Upper lobe of left lung (tissue), 4 donors: ENCODE measurements around the gene PRIMPOL.

Experiments
- CTCF ChIP-seq, 6 experiments: fragments of 450-650 bp in 4 of 6; fragments of 200-600 bp in 2 of 6; sonication (generic) in 2 of 6; IDR thresholded peaks; one replicate each; pipeline ENCODE4 v1.5.1; 2016 to 2019; ENCODE audit warnings: antibody characterized with exemption in 6 of 6
- POLR2A ChIP-seq, 4 donors: fragments of 450-650 bp; IDR thresholded peaks; one replicate each; pipeline ENCODE4 v1.5.1; 2016 to 2017; ENCODE audit warnings: antibody characterized with exemption in 4 of 4, mild to moderate bottlenecking in 2 of 4

DNA sequence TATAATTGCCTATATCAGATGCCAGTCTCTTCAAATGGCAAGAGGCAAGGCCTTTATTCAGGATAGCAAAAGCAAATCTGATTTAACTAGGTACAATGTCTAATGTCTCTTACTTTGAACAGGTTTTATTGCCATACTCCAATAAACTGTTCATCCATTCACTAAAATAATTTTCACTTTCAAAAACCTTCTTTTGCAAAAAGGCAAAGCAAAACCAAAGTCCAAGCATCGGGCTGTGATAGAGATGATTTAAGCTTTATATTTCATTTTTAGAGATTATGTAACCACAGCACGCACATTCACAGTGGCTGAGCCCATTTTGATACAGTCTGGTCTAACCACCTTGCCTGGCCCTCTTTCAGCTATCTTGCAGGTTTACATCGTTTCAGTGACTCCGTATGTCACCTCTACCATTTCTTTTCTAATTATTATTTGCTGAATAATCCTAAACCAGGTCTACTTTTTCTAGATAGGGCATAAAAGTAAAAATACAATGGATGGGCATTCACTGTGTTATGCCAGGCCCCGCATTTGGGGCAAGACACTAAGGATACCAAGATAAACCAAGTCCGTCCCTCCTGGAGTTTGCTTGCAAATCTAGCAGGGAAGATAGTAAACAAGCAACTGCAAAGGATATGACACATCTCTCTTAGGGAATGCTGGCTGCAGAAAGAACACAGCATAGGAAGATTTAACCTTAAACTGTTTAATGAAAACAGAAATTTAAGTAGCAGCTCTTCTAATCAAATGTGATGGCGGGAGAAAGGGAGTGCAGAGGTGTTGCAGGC lies 2.1 kb upstream of the PRIMPOL start:
- TF ChIP-seq CTCF (IDR thresholded peaks at IDR 0.05) (no peak), POLR2A (IDR thresholded peaks at IDR 0.05) (no peak)
